ENCODE measurements around the gene DDIT3.

Gene DDIT3

GRCh38 chr12:57467915-57468314, 52.4 kb downstream of the DDIT3 start:
- no peak for DNase-seq (ENCODE audit: low spot score)

GRCh38 chr12:57467212-57467874, 53.0 kb downstream of the DDIT3 start:
- no peak for DNase-seq (ENCODE audit: low spot score)

All from putamen (tissue), 1 donor.